ENCODE measurements around the gene MYH11.
"Not testable (repeated sequence)": the region's sequence is repeated elsewhere in the genome, so short reads cannot be mapped to it uniquely, and the experiment has no call there.

Gene MYH11

GRCh38 chr16:15707332-15707731 lies 149.5 kb downstream of the MYH11 start:
- no peak for FAIRE-seq
- DNase-seq (ENCODE audit: insufficient read length, low spot score): no peak
- TF ChIP-seq SPI1 (IDR thresholded peaks at IDR 0.05; ENCODE audit: low read depth, low read length): no peak
- no peak for TF ChIP-seq PAX5 (IDR thresholded peaks at IDR 0.05; ENCODE audit: insufficient read depth, low read length, severe bottlenecking)
- no peak for TF ChIP-seq POLR2A (IDR thresholded peaks at IDR 0.05; ENCODE audit: low read depth, low read length)
- no peak for TF ChIP-seq TAF1 (IDR thresholded peaks at IDR 0.05; ENCODE audit: low read depth, low read length)
- TF ChIP-seq POLR2AphosphoS5 (IDR thresholded peaks at IDR 0.05; ENCODE audit: low read depth, low read length): no peak
- no peak for TF ChIP-seq POU2F2 (IDR thresholded peaks at IDR 0.05; ENCODE audit: low read depth, low read length)

GRCh38 chr16:15705064-15705565 lies 151.7 kb downstream of the MYH11 start:
- TF ChIP-seq TAF1 (IDR thresholded peaks at IDR 0.05; ENCODE audit: low read depth, low read length): no peak
- TF ChIP-seq POLR2AphosphoS5 (IDR thresholded peaks at IDR 0.05; ENCODE audit: low read depth, low read length): no peak
- TF ChIP-seq SPI1 (IDR thresholded peaks at IDR 0.05; ENCODE audit: low read depth, low read length): no peak
- TF ChIP-seq PAX5 (IDR thresholded peaks at IDR 0.05; ENCODE audit: insufficient read depth, low read length, severe bottlenecking): no peak
- no peak for TF ChIP-seq POU2F2 (IDR thresholded peaks at IDR 0.05; ENCODE audit: low read depth, low read length)
- no peak for TF ChIP-seq POLR2A (IDR thresholded peaks at IDR 0.05; ENCODE audit: low read depth, low read length)
- DNase-seq (ENCODE audit: insufficient read length, low spot score) (no peak), FAIRE-seq (no peak)

DNA sequence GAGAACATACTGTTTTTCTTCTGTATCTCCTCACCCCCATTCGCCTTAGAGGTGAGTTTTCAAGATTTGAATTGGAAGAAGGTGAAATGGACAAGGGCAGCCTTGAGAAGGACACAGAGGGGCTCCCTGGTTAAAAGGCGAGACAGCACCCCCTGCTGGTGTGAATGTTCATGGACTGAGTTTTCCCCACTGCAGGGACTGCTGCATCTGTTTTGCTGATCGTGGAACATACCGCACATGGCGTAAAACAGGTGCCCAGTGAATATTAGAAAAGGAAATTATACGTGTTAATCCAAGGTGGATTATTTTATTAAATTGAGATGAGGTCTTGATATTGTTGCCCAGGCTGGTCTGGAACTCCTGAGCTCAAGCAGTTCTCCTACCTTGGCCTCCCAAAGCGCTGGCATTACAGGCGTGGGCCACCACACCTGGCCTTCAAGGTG lies 152.3 kb downstream of the MYH11 start:
- TF ChIP-seq POU2F2 (IDR thresholded peaks at IDR 0.05; ENCODE audit: low read depth, low read length) (0 out of 2 replicates have a peak, but pooled peaks have one; percentile 34), POLR2AphosphoS5 (IDR thresholded peaks at IDR 0.05; ENCODE audit: low read depth, low read length) (0 out of 2 replicates have a peak, but pooled peaks have one; percentile 26), TAF1 (IDR thresholded peaks at IDR 0.05; ENCODE audit: low read depth, low read length) (no peak)
- DNase-seq (ENCODE audit: insufficient read length, low spot score): peak; percentile 53
- FAIRE-seq: peak; percentile 16

- FAIRE-seq (no peak), DNase-seq (ENCODE audit: insufficient read length, low spot score) (no peak)
- TF ChIP-seq POLR2AphosphoS5 (IDR thresholded peaks at IDR 0.05; ENCODE audit: low read depth, low read length) (no peak), SPI1 (IDR thresholded peaks at IDR 0.05; ENCODE audit: low read depth, low read length) (no peak), TAF1 (IDR thresholded peaks at IDR 0.05; ENCODE audit: low read depth, low read length) (no peak), POU2F2 (IDR thresholded peaks at IDR 0.05; ENCODE audit: low read depth, low read length) (no peak), PAX5 (IDR thresholded peaks at IDR 0.05; ENCODE audit: insufficient read depth, low read length, severe bottlenecking) (no peak), POLR2A (IDR thresholded peaks at IDR 0.05; ENCODE audit: low read depth, low read length) (no peak)
Measured at GRCh38 chr16:15703029-15703736, 153.6 kb downstream of the MYH11 start.

GRCh38 chr16:15701975-15702970 lies 154.6 kb downstream of the MYH11 start:
- DNase-seq (ENCODE audit: insufficient read length, low spot score) (no peak), FAIRE-seq (no peak)
- TF ChIP-seq POU2F2 (IDR thresholded peaks at IDR 0.05; ENCODE audit: low read depth, low read length) (no peak), POLR2A (IDR thresholded peaks at IDR 0.05; ENCODE audit: low read depth, low read length) (no peak), PAX5 (IDR thresholded peaks at IDR 0.05; ENCODE audit: insufficient read depth, low read length, severe bottlenecking) (no peak), SPI1 (IDR thresholded peaks at IDR 0.05; ENCODE audit: low read depth, low read length) (no peak), POLR2AphosphoS5 (IDR thresholded peaks at IDR 0.05; ENCODE audit: low read depth, low read length) (no peak), TAF1 (IDR thresholded peaks at IDR 0.05; ENCODE audit: low read depth, low read length) (no peak)

DNA sequence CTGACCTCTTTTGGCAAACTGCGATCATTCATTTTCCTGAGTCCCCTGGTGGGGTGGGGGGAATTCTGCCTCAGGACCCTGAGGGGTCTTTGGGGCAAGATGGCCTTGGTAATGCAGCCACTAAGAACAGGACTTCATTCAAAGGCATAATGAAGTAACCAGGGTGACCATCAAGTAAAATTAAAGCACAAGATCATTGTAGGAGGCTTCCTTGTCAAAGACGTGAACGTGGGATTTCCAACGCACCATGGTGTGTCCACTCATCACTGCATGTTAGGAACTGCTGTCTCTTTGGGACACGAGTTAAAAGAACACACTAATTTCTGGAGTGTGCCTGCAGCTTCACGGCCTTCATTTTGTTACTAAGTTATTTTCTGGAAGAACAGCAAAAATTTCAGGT lies 155.5 kb downstream of the MYH11 start:
- no peak for TF ChIP-seq SPI1 (IDR thresholded peaks at IDR 0.05; ENCODE audit: low read depth, low read length)
- TF ChIP-seq PAX5 (IDR thresholded peaks at IDR 0.05; ENCODE audit: insufficient read depth, low read length, severe bottlenecking): no peak
- TF ChIP-seq TAF1 (IDR thresholded peaks at IDR 0.05; ENCODE audit: low read depth, low read length): no peak
- DNase-seq (ENCODE audit: insufficient read length, low spot score) (no peak), FAIRE-seq (no peak)

- TF ChIP-seq PAX5 (IDR thresholded peaks at IDR 0.05; ENCODE audit: insufficient read depth, low read length, severe bottlenecking) (no peak), POLR2AphosphoS5 (IDR thresholded peaks at IDR 0.05; ENCODE audit: low read depth, low read length) (no peak), POU2F2 (IDR thresholded peaks at IDR 0.05; ENCODE audit: low read depth, low read length) (no peak), TAF1 (IDR thresholded peaks at IDR 0.05; ENCODE audit: low read depth, low read length) (no peak), SPI1 (IDR thresholded peaks at IDR 0.05; ENCODE audit: low read depth, low read length) (no peak), POLR2A (IDR thresholded peaks at IDR 0.05; ENCODE audit: low read depth, low read length) (no peak)
- no peak for FAIRE-seq
- no peak for DNase-seq (ENCODE audit: insufficient read length, low spot score)
Measured at GRCh38 chr16:15699819-15700218, 157.0 kb downstream of the MYH11 start.

GRCh38 chr16:15694499-15694898 lies 162.3 kb downstream of the MYH11 start:
- no peak for TF ChIP-seq POU2F2 (IDR thresholded peaks at IDR 0.05; ENCODE audit: low read depth, low read length)
- TF ChIP-seq PAX5 (IDR thresholded peaks at IDR 0.05; ENCODE audit: insufficient read depth, low read length, severe bottlenecking): no peak
- DNase-seq (ENCODE audit: insufficient read length, low spot score) (no peak), FAIRE-seq (no peak)

- DNase-seq (ENCODE audit: insufficient read length, low spot score); FAIRE-seq: not testable (repeated sequence)
Measured at GRCh38 chr16:15692508-15692907, 164.3 kb downstream of the MYH11 start.

Data from GM12891 (cell line).